Chondrocyte (in vitro differentiated cells): ENCODE measurements around the gene TMEM244. TPM values are rescaled to one million over a fixed set of nuclear protein-coding genes. Genes with fewer than 3 reads are reported as not detected.

Experiments
- DNase-seq: peaks from one replicate; pipeline ENCODE4 v3.0.0; 2021; ENCODE audit warnings: mixed read lengths, low spot score
- H3K27ac Mint-ChIP-seq: one replicate; pipeline ENCODE4 v1.8.0; 2021; ENCODE audit warnings: mild to moderate bottlenecking, moderate library complexity, mixed read lengths; ENCODE audit not compliant: unreplicated experiment
- H3K27me3 Mint-ChIP-seq: 2 replicates; pipeline ENCODE4 v1.8.0; 2021; ENCODE audit warnings: low read depth, mixed read lengths
- H3K36me3 Mint-ChIP-seq: 2 replicates; pipeline ENCODE4 v1.8.0; 2021; ENCODE audit warnings: low read depth, mixed read lengths
- H3K4me1 Mint-ChIP-seq: 2 replicates; pipeline ENCODE4 v1.8.0; 2021; ENCODE audit warnings: low read depth, mild to moderate bottlenecking, mixed read lengths
- H3K4me3 Mint-ChIP-seq: one replicate; pipeline ENCODE4 v1.8.0; 2021; ENCODE audit warnings: mild to moderate bottlenecking, moderate library complexity, mixed read lengths; ENCODE audit not compliant: unreplicated experiment
- H3K9me3 Mint-ChIP-seq: 2 replicates; pipeline ENCODE4 v1.8.0; 2021; ENCODE audit warnings: low read depth, mixed read lengths
- CTCF ChIP-seq: fragments of 200-600 bp; sonication (generic); IDR thresholded peaks from 2 replicates; pipeline ENCODE4 v1.5.0; 2021; ENCODE audit warnings: antibody characterized with exemption, mild to moderate bottlenecking, moderate library complexity
- total RNA-seq: library from RNA; stranded (reverse); gene quantifications from 3 replicates; pipeline ENCODE4 v1.2.1, GENCODE V29; 2021

TMEM244 gene
- total RNA-seq, 1 donor from 2014 or later: not detected

GRCh38 chr6:129867403-129867802, 6.3 kb upstream of the TMEM244 start:
- Mint-ChIP-seq H3K4me3 (no peak overlapping the region), H3K27ac (no peak overlapping the region), H3K4me1 (no peaks in the 10 kb centered on the region), H3K36me3 (no peaks in the 10 kb centered on the region), H3K9me3 (peaks cover 2% of the 10 kb centered on the region), H3K27me3 (no peaks in the 10 kb centered on the region)
- no peak for DNase-seq
- TF ChIP-seq CTCF: no peak

- Mint-ChIP-seq H3K36me3 (no peaks in the 10 kb centered on the region), H3K4me3 (no peak overlapping the region), H3K27ac (no peak overlapping the region), H3K27me3 (no peaks in the 10 kb centered on the region), H3K9me3 (peaks cover 2% of the 10 kb centered on the region), H3K4me1 (no peaks in the 10 kb centered on the region)
- DNase-seq: no peak
- TF ChIP-seq CTCF: no peak
Observed at GRCh38 chr6:129866688-129867087, 5.6 kb upstream of the TMEM244 start.

GRCh38 chr6:129866256-129866655, 5.1 kb upstream of the TMEM244 start:
- no peaks in the 10 kb centered on the region for H3K27me3 Mint-ChIP-seq
- H3K4me1 Mint-ChIP-seq: peaks cover 3% of the 10 kb centered on the region
- no peak overlapping the region for H3K4me3 Mint-ChIP-seq
- H3K9me3 Mint-ChIP-seq: peaks cover 2% of the 10 kb centered on the region
- TF ChIP-seq CTCF: no peak
- H3K36me3 Mint-ChIP-seq: no peaks in the 10 kb centered on the region
- no peak overlapping the region for H3K27ac Mint-ChIP-seq
- no peak for DNase-seq

- no peak for TF ChIP-seq CTCF
- no peak overlapping the region for H3K27ac Mint-ChIP-seq
- H3K4me1 Mint-ChIP-seq: peaks cover 16% of the 10 kb centered on the region
- no peak overlapping the region for H3K4me3 Mint-ChIP-seq
- no peak for DNase-seq
- peaks cover 2% of the 10 kb centered on the region for H3K9me3 Mint-ChIP-seq
- no peaks in the 10 kb centered on the region for H3K36me3 Mint-ChIP-seq
- no peaks in the 10 kb centered on the region for H3K27me3 Mint-ChIP-seq
Observed at GRCh38 chr6:129865013-129865412, 3.9 kb upstream of the TMEM244 start.

- no peak for TF ChIP-seq CTCF
- H3K36me3 Mint-ChIP-seq: no peaks in the 10 kb centered on the region
- H3K4me3 Mint-ChIP-seq: no peak overlapping the region
- peaks cover 27% of the 10 kb centered on the region for H3K4me1 Mint-ChIP-seq
- no peaks in the 10 kb centered on the region for H3K27me3 Mint-ChIP-seq
- no peak overlapping the region for H3K27ac Mint-ChIP-seq
- no peak for DNase-seq
- peaks cover 2% of the 10 kb centered on the region for H3K9me3 Mint-ChIP-seq
Observed at GRCh38 chr6:129863664-129864063, 2.5 kb upstream of the TMEM244 start.
